ENCODE measurements around the gene MAPKAPK2.

The MAPKAPK2 gene

DNA sequence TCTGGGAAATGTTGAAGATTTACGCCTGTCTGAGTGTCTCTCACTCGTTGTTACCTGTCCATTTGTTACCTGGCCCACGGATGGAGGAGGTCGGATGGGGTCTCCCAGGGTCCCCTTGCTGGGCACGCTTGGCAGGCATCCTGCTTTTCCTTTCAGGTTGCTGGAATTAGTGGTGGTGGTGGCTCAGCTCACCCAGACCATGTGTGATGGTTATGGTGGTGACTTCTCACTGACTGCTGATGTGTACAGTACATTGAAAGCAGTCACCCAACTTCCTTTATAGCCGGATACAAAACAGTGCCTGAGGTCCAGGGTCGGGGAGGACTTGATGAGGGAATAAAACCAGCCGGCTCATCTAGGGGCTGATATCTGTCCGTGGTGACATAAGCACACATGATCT lies 19.5 kb downstream of the MAPKAPK2 start:
- DNase-seq = peak in 1 of 4 experiments; percentile 41

DNA sequence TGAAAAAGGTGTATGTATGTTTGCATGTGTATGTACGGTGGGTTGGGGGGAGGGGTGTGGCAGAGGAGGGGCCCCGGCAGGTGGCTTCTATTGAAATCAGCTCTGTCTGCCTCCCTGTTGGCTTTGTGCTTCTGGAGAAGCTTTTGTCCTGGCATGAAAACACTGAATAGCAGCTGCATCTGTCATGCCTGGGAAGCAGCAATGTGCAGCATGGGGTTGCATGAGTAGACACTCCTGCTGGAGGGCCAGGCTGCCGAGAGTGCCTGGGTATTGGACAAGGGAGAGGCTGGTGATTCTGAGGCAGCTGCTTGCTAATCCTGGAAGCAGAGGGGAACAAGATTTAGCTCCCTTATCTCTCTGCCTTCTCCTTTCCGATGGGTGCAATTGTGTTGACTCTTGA lies 20.5 kb downstream of the MAPKAPK2 start:
- DNase-seq = peak in 2 of 4 experiments; percentile 48 to 57

DNA sequence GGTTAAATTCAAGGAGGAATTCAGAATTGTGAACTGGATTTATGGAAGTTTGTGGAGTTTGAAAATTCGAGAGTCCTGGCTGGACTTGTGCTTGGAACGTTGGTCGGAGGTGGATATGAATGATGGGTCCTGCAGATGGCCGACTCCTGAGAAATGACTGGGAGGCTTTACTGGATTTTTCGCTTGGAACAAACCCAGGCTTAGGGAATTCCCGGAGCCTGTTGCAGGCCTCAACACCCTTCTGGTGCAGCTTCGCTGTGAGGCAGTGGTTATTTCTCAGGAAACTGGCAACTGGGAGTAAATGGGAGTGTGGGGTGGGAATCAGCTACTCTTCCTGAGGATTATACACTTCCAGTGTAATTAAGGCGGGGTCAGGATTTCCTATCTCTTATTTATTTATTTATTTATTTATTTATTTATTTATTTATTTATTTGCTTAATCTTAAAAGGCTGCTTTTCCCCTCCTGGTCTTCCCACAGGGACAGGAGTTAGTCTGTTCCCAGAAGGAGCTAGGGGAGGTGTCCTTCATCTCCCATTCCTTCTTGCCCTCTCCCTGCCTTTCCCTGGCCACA lies 21.1 kb downstream of the MAPKAPK2 start:
- DNase-seq = no peak

DNA sequence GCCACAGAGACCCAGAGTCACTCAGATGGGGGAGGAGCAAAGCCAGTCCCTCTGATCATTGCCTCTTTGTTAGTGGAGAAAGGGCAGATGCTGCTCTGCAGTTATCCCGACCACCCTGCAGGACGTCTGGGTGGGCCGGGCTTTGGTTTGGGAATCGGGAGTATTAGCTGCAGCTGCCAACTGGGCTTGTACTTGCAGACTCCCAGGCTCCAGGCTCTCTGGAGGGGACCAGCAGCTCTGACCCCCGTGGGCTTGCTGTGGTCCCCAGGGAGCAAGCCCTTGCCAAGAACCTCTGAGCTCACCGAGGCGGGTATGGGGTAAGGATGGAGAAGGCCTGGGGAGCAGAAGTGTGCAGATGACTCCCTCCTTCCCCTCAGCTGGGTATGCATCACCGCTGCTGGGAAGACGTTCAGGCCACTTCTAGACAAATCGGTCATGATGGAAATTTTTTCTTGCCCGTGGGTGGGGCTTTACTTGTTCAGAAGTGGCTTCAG lies 21.6 kb downstream of the MAPKAPK2 start:
- DNase-seq = peak; percentile 80 to 92 (median 84)

DNA sequence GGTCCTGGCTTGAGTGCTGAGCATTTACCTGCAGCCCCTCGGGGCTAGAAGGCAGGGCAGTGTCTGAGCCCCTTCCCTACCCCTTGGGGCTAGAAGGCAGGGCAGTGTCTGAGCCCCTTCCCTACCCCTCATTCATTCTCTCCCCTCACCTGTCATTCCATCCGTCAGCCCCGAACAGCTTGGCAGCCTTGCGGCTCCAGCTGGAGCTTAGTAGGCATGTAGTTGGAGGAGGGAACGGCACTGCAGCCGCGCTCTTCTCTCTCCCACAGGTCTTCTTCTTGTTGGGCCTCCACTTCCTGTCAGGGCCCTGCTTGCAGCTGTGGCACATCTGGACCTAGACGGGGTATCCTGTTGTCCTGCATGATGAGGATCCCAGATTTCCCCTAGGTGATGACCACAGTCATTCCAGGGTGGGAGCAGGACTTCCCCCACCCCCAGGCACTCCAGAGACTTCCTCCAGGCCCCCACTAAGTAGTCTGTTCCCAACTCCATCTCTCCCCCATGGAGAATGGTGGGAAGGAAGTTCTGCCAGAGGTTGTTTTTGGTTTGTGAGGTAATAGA lies 22.2 kb downstream of the MAPKAPK2 start:
- no peak for DNase-seq

DNA sequence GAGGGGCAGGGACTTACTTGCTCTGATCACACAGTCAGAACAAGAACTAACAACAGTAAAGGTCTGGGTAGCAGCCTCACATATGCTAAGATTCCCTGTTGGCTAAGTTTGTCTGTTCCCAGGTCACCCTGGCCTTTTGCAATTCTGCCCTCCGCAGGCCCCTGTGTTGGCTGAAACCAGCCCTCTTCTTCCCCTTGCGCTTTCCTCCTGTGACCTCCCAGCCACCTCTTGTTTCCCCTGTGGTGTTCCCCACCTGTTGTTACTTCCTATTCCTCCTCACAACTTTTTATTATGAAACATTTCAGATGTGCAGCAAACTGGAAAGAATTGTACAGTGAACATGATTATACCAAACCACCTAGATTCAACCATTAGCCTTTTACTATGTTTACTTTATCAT lies 23.4 kb downstream of the MAPKAPK2 start:
- peak in 3 of 4 experiments; percentile 49 to 69 (median 59) for DNase-seq

DNA sequence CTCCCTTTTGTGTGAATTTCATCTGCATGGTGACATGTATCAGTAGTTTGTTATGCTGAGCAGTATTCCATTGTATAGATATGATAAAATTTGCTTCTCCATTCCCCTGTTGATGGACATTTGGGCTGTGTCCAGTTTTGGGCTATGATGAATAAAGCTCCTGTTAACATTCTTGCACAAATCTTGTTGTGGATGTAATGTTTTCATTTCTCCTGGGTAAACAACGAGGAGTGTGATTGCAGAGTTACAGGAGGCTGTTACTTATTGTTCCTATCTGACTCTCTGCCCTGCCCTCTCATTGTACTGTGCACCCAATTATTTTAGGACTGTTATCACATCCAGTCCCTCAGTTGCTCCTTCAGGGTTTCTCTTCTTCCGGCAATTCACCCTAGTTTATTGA lies 24.2 kb downstream of the MAPKAPK2 start:
- DNase-seq = no peak

DNA sequence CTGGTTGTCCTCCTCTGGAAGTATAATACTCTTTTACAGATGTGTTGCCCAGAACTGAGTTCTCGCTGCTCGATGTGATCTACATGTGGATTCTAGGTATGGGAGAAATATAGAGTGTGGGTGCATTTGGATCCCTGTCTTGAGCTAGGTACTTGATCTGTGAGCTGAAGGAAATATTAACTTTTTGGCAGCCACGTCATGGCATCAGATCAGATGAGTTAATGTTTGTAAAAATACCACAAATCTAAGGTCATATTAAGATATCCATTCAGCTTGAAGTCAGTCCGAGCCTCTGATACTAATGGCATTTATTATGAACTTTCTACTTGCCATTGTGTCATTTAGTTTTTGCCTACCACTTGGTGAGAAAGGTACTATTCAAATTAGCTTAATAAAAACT lies 24.6 kb downstream of the MAPKAPK2 start:
- no peak for DNase-seq

DNA sequence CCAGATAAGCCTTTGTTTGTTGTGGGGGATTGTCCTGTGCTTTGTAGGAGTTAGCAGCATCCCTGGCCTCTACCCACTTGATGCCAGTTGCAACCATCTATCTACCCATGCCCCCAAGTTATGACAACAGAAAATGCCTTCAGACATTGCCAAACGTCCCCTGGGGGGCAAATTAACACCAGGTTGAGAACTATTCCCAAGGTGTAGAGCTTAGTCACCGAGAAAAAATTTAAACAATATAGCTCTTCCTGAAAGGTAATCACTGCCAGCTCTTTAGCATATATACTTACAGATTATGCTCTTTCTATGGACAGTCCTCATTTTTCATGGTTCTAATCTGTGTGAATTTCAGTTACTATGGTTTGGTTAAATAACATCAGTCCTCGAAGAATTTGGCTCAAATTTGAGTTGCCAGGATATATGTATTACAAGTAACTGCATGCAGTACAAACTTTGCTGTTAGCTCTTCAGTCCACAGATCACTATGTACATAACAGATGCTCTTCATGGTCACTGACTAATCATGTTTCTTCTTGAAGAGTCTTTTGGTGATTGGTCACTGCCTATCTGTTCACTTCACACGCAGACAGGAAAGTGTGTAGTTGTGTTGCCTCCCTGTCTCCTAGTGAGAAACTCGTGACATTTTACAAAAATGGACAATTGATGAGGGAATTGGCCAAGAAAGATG lies 25.2 kb downstream of the MAPKAPK2 start:
- DNase-seq = no peak

DNA sequence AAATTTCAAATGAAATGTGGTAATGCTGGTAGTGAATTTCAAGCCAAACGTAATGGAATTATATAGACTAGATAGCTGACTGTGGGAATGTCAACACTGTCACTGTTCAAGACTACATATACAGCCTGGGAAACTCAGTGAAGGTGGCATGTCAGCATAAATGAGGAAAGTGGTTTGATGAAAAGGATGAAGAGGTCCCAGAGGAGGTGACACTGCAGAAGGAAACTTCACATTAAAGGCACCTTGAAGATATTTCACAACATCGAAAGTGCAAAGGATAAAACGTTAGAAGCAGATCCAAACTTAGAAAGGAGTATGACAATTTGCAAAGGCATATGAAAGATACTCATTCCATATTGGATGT lies 25.7 kb downstream of the MAPKAPK2 start:
- DNase-seq = no peak

DNA sequence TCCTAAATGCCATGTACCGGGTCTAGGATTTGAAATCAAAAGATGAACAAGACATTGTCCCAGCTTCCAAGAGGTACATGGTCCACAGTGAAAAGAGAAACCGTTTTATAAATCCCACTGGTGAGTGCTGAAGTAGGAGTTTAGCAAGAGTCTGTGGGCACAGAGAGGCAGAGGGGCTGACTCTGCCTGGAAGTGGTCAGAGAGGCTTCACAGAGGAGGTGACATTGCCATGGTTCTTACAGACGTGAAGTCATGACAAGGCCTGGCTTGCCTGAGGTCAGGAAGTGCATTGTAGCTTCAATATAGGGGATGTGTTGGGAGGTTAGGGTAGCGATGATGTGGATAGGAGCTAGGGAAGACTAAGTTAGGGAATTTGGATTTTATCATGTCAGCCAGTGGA lies 28.4 kb downstream of the MAPKAPK2 start:
- DNase-seq = peak; percentile 38 to 65 (median 47)

DNA sequence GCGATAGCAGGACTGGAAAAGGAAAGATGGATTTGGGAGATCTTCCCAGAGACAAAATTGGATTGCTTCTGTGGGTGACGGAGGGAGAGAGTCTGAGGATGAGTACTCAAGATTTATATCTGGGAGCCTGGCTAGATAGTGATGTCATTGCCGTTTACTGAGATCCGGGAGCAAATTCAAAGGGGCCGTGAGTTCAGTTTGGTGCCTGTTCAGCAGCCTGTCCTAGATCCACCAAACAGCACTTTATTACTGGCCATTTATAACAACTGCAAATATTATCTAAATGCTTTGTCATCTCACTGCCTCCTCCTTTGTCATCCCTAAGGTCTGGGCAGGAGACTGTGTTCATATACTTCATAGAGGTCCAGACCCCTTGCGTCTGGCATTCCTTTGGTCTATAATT lies 29.2 kb downstream of the MAPKAPK2 start:
- no peak for DNase-seq

DNA sequence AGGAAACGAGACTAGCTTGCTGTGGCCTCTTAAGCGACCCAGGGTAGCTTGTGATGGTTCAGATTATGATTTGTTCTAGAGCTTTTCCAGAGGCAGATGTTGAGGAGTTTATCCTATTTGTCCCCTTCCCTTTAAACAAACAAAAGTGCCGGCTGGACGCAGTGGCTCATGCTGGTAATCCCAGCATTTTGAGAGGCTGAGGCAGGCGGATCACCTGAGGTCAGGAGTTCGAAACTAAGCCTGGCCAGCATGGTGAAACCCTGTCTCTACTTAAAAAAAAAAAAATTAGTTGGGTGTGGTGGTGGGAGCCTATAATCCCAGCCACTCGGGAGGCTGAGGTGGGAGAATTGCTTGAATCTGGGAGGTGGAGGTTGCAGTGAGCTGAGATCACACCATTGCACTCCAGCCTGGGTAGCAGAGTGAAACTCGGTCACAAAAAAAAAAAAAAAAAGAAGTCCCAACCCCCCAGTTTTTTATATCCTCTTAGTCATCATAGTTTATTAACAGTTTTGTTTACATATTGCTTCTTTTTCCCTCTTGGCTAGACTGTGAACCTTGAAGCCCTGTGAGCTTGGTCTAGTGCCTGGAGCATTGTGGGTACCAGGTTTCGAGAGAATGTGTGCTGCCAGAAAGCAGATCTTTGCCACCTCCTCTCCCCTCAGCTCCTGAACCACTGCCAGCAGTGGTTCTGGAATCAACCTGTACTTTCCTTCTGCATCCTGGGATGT lies 29.8 kb downstream of the MAPKAPK2 start:
- no peak for DNase-seq

DNA sequence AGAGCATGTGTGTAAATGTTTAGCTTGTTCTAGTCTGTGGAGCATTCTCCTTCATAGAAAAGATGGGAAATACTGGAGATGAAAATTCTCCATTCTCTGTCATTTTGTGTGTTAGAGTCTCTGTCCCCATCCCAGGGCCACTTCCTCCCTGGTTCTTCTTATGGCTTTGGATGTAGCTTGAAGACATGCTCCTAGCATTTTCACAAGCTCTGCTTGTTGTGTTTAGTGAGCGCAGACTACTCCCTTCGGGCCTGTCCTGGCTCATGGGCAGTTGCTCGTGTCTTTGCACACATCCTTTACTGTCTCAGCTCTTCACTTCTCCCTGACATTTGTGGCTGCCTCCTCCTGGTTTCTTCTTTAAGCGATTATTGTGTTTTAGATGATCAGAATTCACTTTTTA lies 30.4 kb downstream of the MAPKAPK2 start:
- no peak for DNase-seq

DNA sequence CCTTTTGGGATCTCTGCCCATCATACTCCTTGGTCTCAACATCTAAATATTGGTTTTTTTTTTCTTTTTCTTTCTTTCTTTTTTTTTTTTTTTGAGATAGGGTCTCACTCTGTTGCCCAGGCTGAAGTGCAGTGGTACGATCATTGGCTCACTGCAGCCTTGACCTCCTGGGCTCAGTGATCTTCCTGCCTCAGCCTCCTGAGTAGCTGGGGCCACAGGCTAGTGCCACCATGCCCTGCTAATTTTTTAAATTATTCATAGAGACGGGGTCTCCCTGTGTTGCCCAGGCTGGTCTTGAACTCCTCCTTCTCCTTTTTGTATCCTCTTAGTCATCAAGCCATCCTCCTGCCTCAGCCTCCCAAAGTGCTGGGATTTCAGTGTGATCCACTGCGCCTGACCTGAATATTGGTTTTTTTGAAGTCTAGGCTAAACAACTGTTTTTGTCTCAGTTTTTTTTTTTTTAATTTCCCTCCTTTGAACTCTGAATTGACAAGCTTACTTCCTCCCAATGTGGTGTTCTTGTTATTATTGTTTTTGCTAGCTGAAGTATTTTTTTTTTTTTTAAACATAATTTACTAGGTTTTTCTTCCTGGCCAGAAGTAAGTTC lies 30.9 kb downstream of the MAPKAPK2 start:
- no peak for DNase-seq

DNA sequence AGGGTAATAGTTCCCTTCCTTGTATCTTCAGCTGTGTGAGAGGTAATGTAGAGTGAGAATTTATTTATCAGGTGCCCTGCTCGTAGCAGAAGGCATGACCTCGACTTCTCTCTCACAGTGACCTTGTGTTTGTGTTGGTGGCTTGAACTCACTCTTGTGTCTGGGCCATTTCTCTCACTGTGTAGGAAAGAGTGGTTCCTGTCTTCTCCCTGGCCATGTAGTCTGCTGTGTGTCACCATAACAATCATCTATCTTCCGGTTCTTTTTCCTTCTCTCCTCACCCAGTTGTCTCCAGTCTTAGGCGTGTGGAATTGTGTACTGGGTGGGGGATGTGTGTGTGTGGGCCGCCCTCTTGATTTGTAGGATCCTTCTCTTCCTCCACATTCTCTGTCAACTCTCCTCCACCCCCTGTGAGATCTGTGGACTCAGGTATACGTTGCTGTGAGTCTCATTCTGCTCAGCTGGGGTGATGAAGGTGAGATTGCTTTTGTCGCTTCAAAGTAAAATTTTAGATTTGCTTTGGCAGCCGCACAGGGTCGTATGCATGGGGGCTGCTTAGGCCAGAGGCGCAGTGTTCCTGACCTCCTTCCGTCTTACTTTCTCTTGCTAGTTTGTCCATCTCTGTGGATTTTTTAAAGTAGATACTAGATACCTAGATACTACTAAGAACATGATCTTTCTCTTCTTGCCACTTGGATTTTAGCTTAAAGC lies 31.6 kb downstream of the MAPKAPK2 start:
- DNase-seq = no peak

DNA sequence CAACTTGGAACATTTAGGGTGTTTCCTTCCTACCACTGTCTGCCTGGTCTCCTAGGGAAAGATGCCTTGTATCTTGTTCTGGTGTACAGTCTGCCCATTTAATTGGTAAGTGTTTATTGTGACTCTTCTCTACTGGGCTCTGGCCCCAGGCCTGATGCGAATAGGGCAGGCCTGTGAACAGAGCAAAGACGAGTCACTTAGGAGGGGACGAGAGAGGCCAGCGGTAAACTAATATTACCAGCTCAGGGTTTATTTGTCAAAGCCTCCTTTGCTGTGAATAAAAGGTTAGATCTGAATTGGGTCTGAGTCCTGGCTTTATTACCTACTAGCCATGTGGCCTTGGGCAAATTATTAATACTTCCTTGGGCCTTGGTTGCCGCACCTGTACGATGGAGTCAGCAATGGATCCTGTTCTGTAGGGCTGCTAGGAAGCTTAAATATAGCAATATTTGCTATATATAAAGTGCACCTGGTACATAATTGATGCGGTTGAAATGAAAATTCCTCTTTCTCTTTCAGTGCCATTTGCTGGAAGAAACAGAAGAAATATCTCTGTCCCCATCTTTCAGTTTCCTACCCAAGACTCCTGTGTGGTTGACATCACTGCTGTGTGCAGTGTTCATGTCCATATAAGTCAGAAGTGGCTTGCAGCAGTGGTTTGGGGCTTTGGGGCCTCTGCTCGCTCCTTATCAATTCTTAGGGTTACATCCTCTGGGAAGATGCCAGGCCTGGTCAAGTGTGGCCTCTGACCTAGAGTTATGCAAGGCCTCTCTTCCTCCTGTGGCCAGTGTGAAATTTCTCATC lies 32.4 kb downstream of the MAPKAPK2 start:
- DNase-seq = peak in 3 of 4 experiments; percentile 50 to 59 (median 56)

DNA sequence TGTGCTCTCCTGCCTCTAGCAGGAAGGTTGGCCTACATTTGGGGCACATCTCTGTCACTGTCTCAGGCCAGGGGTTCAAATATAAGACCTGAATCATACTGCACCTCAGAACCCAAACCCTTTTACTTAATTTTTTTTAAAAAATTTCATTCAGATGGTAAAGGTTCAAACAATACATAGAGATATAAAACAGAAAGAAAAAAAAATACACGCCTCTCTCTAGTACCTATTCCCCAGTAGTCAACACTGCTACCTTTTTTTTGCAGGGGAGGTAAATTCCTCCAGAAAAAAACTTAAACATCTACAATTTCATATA lies 32.9 kb downstream of the MAPKAPK2 start:
- no peak for DNase-seq

DNA sequence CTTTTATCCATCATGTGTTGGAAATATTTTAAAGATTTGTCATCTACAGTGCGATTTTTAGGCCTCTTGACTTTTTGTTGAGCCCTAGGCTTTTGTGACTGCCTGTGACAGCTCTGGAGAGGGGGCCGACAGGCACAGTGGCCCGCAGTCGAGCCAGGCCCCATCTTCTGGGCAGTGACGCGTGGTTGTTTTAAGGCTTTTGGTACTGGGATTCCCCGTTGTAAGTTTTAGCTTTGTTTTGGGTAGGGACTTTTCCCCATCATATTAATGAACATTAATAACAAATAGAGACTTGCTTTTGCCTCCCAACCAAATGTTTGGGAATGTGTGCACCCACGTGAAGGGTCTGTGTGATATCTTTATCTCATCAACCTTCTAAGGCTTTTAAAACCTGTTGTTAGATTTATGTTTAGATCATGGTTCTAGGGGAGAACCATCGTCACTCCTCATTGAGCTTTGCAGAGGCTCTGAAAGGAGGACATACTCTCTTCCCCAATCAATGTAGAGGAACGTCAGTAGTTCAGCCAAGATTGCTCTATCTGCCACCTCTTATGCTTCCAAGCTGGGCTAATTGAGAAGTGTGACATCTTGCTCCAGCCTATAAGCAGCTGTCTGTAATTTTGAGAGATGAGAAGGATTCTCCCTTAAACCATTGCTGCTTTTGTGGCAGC lies 34.6 kb downstream of the MAPKAPK2 start:
- no peak for DNase-seq

DNA sequence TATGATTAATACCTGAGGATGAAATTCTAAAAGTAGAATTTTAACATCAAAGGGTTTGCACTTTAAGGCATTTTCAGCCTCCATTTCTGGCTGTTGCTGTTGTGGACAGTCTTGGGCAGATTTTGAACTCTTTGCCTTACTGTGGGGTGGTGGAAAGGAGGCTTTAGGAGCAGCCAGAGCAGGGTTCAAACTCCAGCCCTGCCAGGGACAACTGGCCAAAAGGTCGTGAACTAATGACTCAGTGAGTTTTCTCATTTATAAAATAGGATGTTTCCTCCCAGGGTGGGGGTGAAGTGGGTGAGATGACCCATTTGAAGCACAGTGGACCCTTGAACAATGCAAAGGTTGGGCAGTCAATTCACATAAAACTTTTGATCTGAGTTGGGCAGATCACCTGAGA lies 36.7 kb downstream of the MAPKAPK2 start:
- DNase-seq = no peak

All from suppressor macrophage (primary cell).